ENCODE data around the gene XPO5.

DNA sequence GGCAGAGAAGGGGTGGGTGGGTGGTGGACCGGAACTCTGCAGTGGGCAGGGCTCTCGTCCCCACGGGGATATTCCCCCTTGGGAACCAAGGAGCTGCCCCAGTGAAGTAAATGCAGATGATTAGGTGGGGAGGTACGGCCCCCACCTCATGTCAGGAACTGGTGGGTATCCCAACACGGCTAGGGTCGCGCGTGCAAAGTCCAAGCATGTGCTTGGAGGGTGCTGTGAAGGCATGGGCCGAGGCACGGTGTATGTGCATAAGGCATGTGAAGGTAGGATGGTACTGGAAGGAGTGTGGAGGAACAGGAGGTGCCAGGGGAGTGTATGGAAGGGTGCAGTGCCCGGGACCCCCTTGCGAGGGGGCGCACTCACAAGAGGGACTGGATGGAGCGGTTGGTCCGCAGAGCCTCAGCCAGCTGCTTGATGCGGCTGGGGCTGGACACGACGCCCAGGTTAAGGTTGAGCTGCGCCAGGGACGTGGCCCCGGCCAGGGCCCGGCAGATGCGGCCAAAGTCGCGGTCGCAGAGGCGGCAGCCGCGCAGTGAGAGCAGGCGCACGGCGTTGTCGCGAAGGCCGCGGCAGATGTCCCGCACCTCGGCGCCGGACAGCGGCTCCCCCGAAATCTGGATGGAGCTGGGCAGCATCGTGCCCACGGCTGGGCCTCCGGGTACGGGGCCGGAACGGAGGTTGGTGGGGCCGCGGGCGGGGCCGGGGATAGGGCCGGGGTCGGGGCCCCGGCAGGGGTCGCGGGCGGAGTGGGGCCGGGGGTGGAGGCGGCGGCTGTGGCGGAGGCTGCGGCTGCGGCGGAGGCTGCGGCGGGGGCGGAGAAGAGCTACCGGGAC, 66.5 kb downstream of the XPO5 start:
- no peak for TF ChIP-seq POLR2A (IDR thresholded peaks at IDR 0.05)
- TF ChIP-seq, protein P1, sequence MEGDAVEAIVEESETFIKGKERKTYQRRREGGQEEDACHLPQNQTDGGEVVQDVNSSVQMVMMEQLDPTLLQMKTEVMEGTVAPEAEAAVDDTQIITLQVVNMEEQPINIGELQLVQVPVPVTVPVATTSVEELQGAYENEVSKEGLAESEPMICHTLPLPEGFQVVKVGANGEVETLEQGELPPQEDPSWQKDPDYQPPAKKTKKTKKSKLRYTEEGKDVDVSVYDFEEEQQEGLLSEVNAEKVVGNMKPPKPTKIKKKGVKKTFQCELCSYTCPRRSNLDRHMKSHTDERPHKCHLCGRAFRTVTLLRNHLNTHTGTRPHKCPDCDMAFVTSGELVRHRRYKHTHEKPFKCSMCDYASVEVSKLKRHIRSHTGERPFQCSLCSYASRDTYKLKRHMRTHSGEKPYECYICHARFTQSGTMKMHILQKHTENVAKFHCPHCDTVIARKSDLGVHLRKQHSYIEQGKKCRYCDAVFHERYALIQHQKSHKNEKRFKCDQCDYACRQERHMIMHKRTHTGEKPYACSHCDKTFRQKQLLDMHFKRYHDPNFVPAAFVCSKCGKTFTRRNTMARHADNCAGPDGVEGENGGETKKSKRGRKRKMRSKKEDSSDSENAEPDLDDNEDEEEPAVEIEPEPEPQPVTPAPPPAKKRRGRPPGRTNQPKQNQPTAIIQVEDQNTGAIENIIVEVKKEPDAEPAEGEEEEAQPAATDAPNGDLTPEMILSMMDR (IDR thresholded peaks at IDR 0.05) = no peak
